GM12872 (cell line): ENCODE measurements around the gene WSCD1.

Experiments
- TF ChIP-seq, protein P1 (sequence below): IDR thresholded peaks from 3 replicates; pipeline ENCODE4 v1.5.1; 2011; ENCODE audit warnings: low read depth, mild to moderate bottlenecking, low read length, moderate library complexity; ENCODE audit not compliant: insufficient read depth

Gene WSCD1

GRCh38 chr17:6035801-6036394 is 34.3 kb upstream of the WSCD1 start:
- TF ChIP-seq, protein P1, sequence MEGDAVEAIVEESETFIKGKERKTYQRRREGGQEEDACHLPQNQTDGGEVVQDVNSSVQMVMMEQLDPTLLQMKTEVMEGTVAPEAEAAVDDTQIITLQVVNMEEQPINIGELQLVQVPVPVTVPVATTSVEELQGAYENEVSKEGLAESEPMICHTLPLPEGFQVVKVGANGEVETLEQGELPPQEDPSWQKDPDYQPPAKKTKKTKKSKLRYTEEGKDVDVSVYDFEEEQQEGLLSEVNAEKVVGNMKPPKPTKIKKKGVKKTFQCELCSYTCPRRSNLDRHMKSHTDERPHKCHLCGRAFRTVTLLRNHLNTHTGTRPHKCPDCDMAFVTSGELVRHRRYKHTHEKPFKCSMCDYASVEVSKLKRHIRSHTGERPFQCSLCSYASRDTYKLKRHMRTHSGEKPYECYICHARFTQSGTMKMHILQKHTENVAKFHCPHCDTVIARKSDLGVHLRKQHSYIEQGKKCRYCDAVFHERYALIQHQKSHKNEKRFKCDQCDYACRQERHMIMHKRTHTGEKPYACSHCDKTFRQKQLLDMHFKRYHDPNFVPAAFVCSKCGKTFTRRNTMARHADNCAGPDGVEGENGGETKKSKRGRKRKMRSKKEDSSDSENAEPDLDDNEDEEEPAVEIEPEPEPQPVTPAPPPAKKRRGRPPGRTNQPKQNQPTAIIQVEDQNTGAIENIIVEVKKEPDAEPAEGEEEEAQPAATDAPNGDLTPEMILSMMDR = no peak

DNA sequence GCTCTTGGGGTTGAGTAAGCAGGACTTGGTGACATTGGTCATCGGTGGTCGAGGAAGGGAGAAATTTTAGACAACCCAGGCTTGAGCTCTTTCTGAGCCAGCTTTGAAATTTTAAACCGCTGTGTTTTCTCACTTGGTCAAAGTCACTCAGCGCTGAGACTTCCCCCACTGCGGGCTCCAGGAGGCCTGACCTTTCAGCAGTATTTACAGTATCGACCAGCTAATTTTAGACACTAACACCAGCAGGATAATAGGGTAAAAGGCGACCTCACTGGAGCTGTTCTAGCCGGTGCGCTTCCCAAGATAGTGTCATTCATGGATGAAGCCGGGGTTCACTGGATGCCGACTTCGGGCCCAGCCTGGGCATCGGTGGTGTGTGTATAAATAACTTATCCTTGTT is 29.7 kb upstream of the WSCD1 start:
- TF ChIP-seq, protein P1 = no peak

DNA sequence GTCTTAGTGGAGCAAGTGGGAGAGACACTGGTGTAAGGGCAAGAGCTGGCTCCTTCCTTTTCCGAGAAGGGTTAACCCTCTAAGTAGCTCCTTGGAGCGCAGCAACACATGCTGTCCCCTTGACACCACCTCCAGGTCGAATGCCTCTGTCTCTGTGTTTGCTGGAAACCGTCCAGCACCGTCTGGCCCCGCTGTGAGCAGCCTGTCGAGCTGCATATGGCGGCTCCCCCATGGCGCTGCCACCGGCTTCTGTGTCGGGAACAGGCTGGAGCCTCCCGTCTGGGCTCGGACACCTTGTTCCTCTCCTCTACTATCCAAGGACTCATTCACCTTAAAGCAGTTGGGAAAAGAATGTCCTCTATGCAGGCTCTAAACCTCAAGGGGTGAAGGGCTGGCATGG is 28.9 kb upstream of the WSCD1 start:
- TF ChIP-seq, protein P1 = no peak

DNA sequence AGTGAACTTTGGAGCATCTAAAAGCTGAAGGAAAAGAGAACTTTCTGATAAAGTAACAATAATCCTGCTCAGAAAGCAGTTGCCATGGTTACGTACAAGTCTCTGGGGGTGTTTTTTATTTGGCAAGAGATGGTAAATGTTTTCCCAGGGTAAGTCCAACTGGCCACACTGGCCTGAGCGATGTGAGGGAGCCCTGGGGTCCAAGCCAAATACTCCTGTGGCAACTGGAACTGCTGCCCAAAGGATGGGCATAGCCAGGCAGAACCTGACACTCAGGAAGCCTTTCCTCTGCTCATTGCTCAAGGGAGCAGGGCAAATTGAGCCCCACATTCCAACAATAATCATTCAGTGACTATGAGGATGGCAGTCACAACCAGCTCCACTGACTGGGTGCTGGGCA is 26.8 kb upstream of the WSCD1 start:
- TF ChIP-seq, protein P1 = no peak

DNA sequence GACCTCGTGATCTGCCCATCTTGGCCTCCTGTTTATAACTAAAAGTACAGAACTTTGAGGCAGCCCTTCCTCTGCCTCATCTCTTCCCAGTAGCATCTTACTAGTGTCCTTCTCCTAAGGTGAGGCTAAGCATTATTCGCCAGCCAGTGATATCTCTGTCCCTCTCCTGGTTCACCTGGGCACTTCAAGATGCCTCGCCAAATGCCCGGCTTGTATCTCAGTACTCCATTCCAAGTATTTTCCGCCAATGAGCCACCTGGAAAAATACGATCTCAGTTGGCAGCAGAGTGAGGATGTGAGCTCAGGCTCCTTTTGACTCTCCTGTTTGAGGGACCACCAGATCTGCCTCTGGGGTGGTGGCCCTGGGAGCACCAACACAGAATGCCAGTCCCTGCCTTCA is 25.9 kb upstream of the WSCD1 start:
- TF ChIP-seq, protein P1 = no peak

GRCh38 chr17:6045621-6046357 is 24.4 kb upstream of the WSCD1 start:
- TF ChIP-seq, protein P1 = no peak

DNA sequence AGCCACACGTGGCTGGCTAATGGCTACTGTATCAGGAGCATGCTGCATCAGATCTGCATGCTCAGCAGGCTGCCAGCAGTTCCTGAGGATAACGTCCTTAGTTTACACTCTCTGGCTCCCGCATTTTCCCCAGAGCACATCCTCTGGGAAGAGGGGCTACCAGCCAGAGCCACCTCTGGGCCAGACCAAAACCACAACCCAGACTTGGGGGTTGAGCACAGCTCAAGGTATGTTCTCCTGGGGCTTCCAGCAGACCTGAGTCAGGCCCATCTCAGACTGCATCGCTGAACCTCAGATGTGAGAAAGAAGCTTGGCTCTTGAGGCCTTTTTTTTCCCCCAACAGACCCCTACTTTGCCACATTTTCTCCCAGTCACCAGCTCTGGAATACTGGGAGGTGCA is 23.7 kb upstream of the WSCD1 start:
- TF ChIP-seq, protein P1 = no peak
